ENCODE results near the gene SERINC2. TPM values are rescaled to one million over a fixed set of nuclear protein-coding genes. Genes with fewer than 3 reads are reported as not detected.

The SERINC2 gene
- total RNA-seq, 2 experiments from 2014 or later = 0.14 TPM; not detected in 1

- Mint-ChIP-seq H3K27ac (no peak overlapping the region), H3K9me3 (ENCODE audit: low read depth) (no peaks in the 10 kb centered on the region), H3K36me3 (ENCODE audit: low read depth) (no peaks in the 10 kb centered on the region), H3K27me3 (peaks cover 9% of the 10 kb centered on the region), H3K4me1 (no peaks in the 10 kb centered on the region), H3K4me3 (no peak overlapping the region)
- CTCF ChIA-PET = interaction anchor here (0.6 kb wide), 1 partner anchor 70 kb away, joined by 3 read pairs; no protein-coding TSS in a partner anchor
- DNase-seq (no peak), ATAC-seq (no peak)
- POLR2A ChIA-PET = no interaction called here
- intact Hi-C loops (cut with DNase I, micrococcal nuclease) = no loop called here
Measured at GRCh38 chr1:31387612-31388011, 25.4 kb upstream of the SERINC2 start.

- DNase-seq (no peak), ATAC-seq (no peak)
- Mint-ChIP-seq H3K27ac (no peak overlapping the region), H3K4me3 (no peak overlapping the region), H3K27me3 (peaks cover 8% of the 10 kb centered on the region), H3K36me3 (ENCODE audit: low read depth) (no peaks in the 10 kb centered on the region), H3K9me3 (ENCODE audit: low read depth) (no peaks in the 10 kb centered on the region), H3K4me1 (peaks cover 4% of the 10 kb centered on the region)
- intact Hi-C loops (cut with DNase I, micrococcal nuclease) = loop anchor here in 1 of 2 experiments (10.0 kb wide), 1 partner anchor 205 kb away; no protein-coding TSS in a partner anchor
- ChIA-PET CTCF (interaction anchor here (0.6 to 2.2 kb wide), 2 partner anchors 84 to 159 kb away, joined by 3 to 10 read pairs; no protein-coding TSS in a partner anchor), POLR2A (no interaction called here)
Measured at GRCh38 chr1:31389616-31390015, 23.4 kb upstream of the SERINC2 start.

- ChIA-PET POLR2A (no interaction called here), CTCF (interaction anchor here (2.2 kb wide), 1 partner anchor 159 kb away, joined by 10 read pairs; no protein-coding TSS in a partner anchor)
- peaks cover 8% of the 10 kb centered on the region for H3K27me3 Mint-ChIP-seq
- intact Hi-C loops (cut with DNase I, micrococcal nuclease) = loop anchor here in 1 of 2 experiments (10.0 kb wide), 1 partner anchor 205 kb away; no protein-coding TSS in a partner anchor
- no peak overlapping the region for H3K27ac Mint-ChIP-seq
- no peaks in the 10 kb centered on the region for H3K36me3 Mint-ChIP-seq (ENCODE audit: low read depth)
- no peak for ATAC-seq
- DNase-seq = no peak
- peaks cover 4% of the 10 kb centered on the region for H3K4me1 Mint-ChIP-seq
- H3K9me3 Mint-ChIP-seq (ENCODE audit: low read depth) = no peaks in the 10 kb centered on the region
- H3K4me3 Mint-ChIP-seq = no peak overlapping the region
Measured at GRCh38 chr1:31390071-31390470, 22.9 kb upstream of the SERINC2 start.

- DNase-seq = no peak
- intact Hi-C loops (cut with DNase I, micrococcal nuclease) = loop anchor here in 1 of 2 experiments (10.0 kb wide), 1 partner anchor 209 kb away; no protein-coding TSS in a partner anchor
- no peak overlapping the region for H3K27ac Mint-ChIP-seq
- no peak for ATAC-seq
- H3K27me3 Mint-ChIP-seq = no peaks in the 10 kb centered on the region
- peaks cover 4% of the 10 kb centered on the region for H3K4me1 Mint-ChIP-seq
- no peak overlapping the region for H3K4me3 Mint-ChIP-seq
- no peaks in the 10 kb centered on the region for H3K36me3 Mint-ChIP-seq (ENCODE audit: low read depth)
- POLR2A ChIA-PET = no interaction called here
- CTCF ChIA-PET = interaction anchor here (0.7 to 4.2 kb wide), 6 partner anchors 19 to 68 kb away, joined by 3 to 35 read pairs (median 5); partner anchors contain the start of genes FABP3 and SERINC2
- no peaks in the 10 kb centered on the region for H3K9me3 Mint-ChIP-seq (ENCODE audit: low read depth)
Measured at GRCh38 chr1:31393463-31393862, 19.6 kb upstream of the SERINC2 start.

GRCh38 chr1:31394584-31395193 is 18.3 kb upstream of the SERINC2 start:
- H3K4me1 Mint-ChIP-seq = peaks cover 4% of the 10 kb centered on the region
- DNase-seq (peak; percentile 91), ATAC-seq (peak; percentile 98)
- ChIA-PET POLR2A (interaction anchor here (0.6 to 0.9 kb wide), 2 partner anchors 14 to 98 kb away, joined by 3 to 4 read pairs; partner anchors contain the start of gene ZCCHC17), CTCF (interaction anchor here (0.6 to 4.2 kb wide), 25 partner anchors 14 to 1808 kb away, joined by 3 to 35 read pairs (median 4); partner anchors contain the start of genes FABP3, SERINC2, SNRNP40 and ZCCHC17)
- no peak overlapping the region for H3K27ac Mint-ChIP-seq
- H3K9me3 Mint-ChIP-seq (ENCODE audit: low read depth) = no peaks in the 10 kb centered on the region
- H3K4me3 Mint-ChIP-seq = peak overlapping the region; percentile 70
- H3K36me3 Mint-ChIP-seq (ENCODE audit: low read depth) = no peaks in the 10 kb centered on the region
- intact Hi-C loops (cut with DNase I, micrococcal nuclease) = loop anchor here (1.0 to 10.0 kb wide), 4 partner anchors 28 to 394 kb away; no protein-coding TSS in a partner anchor
- H3K27me3 Mint-ChIP-seq = no peaks in the 10 kb centered on the region

GRCh38 chr1:31396633-31397351 is 16.2 kb upstream of the SERINC2 start:
- intact Hi-C loops (cut with DNase I, micrococcal nuclease) = loop anchor here in 1 of 2 experiments (10.0 kb wide), 1 partner anchor 212 kb away; no protein-coding TSS in a partner anchor
- peaks cover 7% of the 10 kb centered on the region for H3K4me1 Mint-ChIP-seq

GRCh38 chr1:31397360-31398095 is 15.5 kb upstream of the SERINC2 start:
- H3K9me3 Mint-ChIP-seq (ENCODE audit: low read depth) = no peaks in the 10 kb centered on the region
- ChIA-PET CTCF (interaction anchor here (1.0 to 4.2 kb wide), 2 partner anchors 23 to 151 kb away, joined by 5 to 35 read pairs; no protein-coding TSS in a partner anchor), POLR2A (no interaction called here)
- no peak for ATAC-seq
- intact Hi-C loops (cut with DNase I, micrococcal nuclease) = loop anchor here in 1 of 2 experiments (10.0 kb wide), 1 partner anchor 213 kb away; no protein-coding TSS in a partner anchor
- no peak overlapping the region for H3K27ac Mint-ChIP-seq
- H3K27me3 Mint-ChIP-seq = no peaks in the 10 kb centered on the region
- DNase-seq = no peak
- peaks cover 7% of the 10 kb centered on the region for H3K4me1 Mint-ChIP-seq
- H3K36me3 Mint-ChIP-seq (ENCODE audit: low read depth) = no peaks in the 10 kb centered on the region
- no peak overlapping the region for H3K4me3 Mint-ChIP-seq

More at GRCh38 chr1:31396633-31397351, 16.2 kb upstream of the SERINC2 start:
- Mint-ChIP-seq H3K9me3 (ENCODE audit: low read depth) (no peaks in the 10 kb centered on the region), H3K27ac (no peak overlapping the region), H3K27me3 (no peaks in the 10 kb centered on the region), H3K36me3 (ENCODE audit: low read depth) (no peaks in the 10 kb centered on the region), H3K4me3 (no peak overlapping the region)
- CTCF ChIA-PET = interaction anchor here (0.6 to 4.2 kb wide), 3 partner anchors 24 to 153 kb away, joined by 3 to 35 read pairs (median 10); no protein-coding TSS in a partner anchor
- DNase-seq = peak; percentile 23
- no peak for ATAC-seq
- POLR2A ChIA-PET = no interaction called here

GRCh38 chr1:31398246-31398645 is 14.8 kb upstream of the SERINC2 start:
- no peak overlapping the region for H3K4me3 Mint-ChIP-seq
- no peaks in the 10 kb centered on the region for H3K36me3 Mint-ChIP-seq (ENCODE audit: low read depth)
- no peaks in the 10 kb centered on the region for H3K27me3 Mint-ChIP-seq
- H3K27ac Mint-ChIP-seq = no peak overlapping the region
- ATAC-seq (no peak), DNase-seq (no peak)
- ChIA-PET POLR2A (no interaction called here), CTCF (interaction anchor here (1.0 to 1.4 kb wide), 2 partner anchors 24 to 150 kb away, joined by 3 to 5 read pairs; no protein-coding TSS in a partner anchor)
- no peaks in the 10 kb centered on the region for H3K9me3 Mint-ChIP-seq (ENCODE audit: low read depth)
- peaks cover 7% of the 10 kb centered on the region for H3K4me1 Mint-ChIP-seq
- intact Hi-C loops (cut with DNase I, micrococcal nuclease) = loop anchor here in 1 of 2 experiments (10.0 kb wide), 1 partner anchor 213 kb away; no protein-coding TSS in a partner anchor

GRCh38 chr1:31399976-31400375 is 13.0 kb upstream of the SERINC2 start:
- intact Hi-C loops (cut with DNase I, micrococcal nuclease) = loop anchor here in 1 of 2 experiments (10.0 kb wide), 1 partner anchor 215 kb away; no protein-coding TSS in a partner anchor
- H3K27me3 Mint-ChIP-seq = no peaks in the 10 kb centered on the region
- no peak overlapping the region for H3K4me3 Mint-ChIP-seq
- peaks cover 3% of the 10 kb centered on the region for H3K4me1 Mint-ChIP-seq
- H3K36me3 Mint-ChIP-seq (ENCODE audit: low read depth) = no peaks in the 10 kb centered on the region
- ATAC-seq (peak; percentile 12), DNase-seq (no peak)
- ChIA-PET CTCF (interaction anchor here (0.8 kb wide), 1 partner anchor 93 kb away, joined by 3 read pairs; no protein-coding TSS in a partner anchor), POLR2A (no interaction called here)
- H3K9me3 Mint-ChIP-seq (ENCODE audit: low read depth) = no peaks in the 10 kb centered on the region
- no peak overlapping the region for H3K27ac Mint-ChIP-seq

GRCh38 chr1:31400393-31400792 is 12.6 kb upstream of the SERINC2 start:
- H3K27ac Mint-ChIP-seq = no peak overlapping the region
- ChIA-PET POLR2A (no interaction called here), CTCF (interaction anchor here (0.8 kb wide), 1 partner anchor 94 kb away, joined by 3 read pairs; no protein-coding TSS in a partner anchor)
- no peak for DNase-seq
- no peaks in the 10 kb centered on the region for H3K27me3 Mint-ChIP-seq
- H3K36me3 Mint-ChIP-seq (ENCODE audit: low read depth) = no peaks in the 10 kb centered on the region
- intact Hi-C loops (cut with DNase I, micrococcal nuclease) = no loop called here
- no peaks in the 10 kb centered on the region for H3K9me3 Mint-ChIP-seq (ENCODE audit: low read depth)
- peak; percentile 57 for ATAC-seq
- no peak overlapping the region for H3K4me3 Mint-ChIP-seq
- peaks cover 3% of the 10 kb centered on the region for H3K4me1 Mint-ChIP-seq

Data from activated CD4-positive, alpha-beta T cell treated with anti-CD3 and anti-CD28 coated beads for 36 hours (primary cell).